Activated CD8-positive, alpha-beta memory T cell treated with anti-CD3 and anti-CD28 coated beads, Interleukin-2, amount 50 U/mL, for 1 hour (primary cell): ENCODE measurements around the gene MCU.
"Not testable (repeated sequence)": the region's sequence is repeated elsewhere in the genome, so short reads cannot be mapped to it uniquely, and the experiment has no call there.

Experiments
- DNase-seq: peaks from one replicate; pipeline ENCODE4 v3.0.0-alpha.2; 2020; ENCODE audit errors: extremely low read depth

Gene MCU

GRCh38 chr10:72687035-72687434 lies 4.9 kb upstream of the MCU start:
- DNase-seq = no peak

- DNase-seq = no peak
Observed at GRCh38 chr10:72688208-72688651, 3.7 kb upstream of the MCU start.

GRCh38 chr10:72689660-72690059 lies 2.3 kb upstream of the MCU start:
- DNase-seq = no peak

GRCh38 chr10:72690071-72690755 lies 1.7 kb upstream of the MCU start:
- DNase-seq = no peak

- DNase-seq = no peak
Observed at GRCh38 chr10:72691470-72691862, 477 bp upstream of the MCU start.

GRCh38 chr10:72692744-72692993 lies 726 bp downstream of the MCU start:
- DNase-seq = no peak

GRCh38 chr10:72692994-72693781 lies 1.2 kb downstream of the MCU start:
- no peak for DNase-seq

GRCh38 chr10:72694476-72695369 lies 2.8 kb downstream of the MCU start:
- no peak for DNase-seq

GRCh38 chr10:72695496-72695895 lies 3.6 kb downstream of the MCU start:
- DNase-seq = no peak

GRCh38 chr10:72697716-72698115 lies 5.8 kb downstream of the MCU start:
- DNase-seq = no peak

GRCh38 chr10:72702465-72702864 lies 10.5 kb downstream of the MCU start:
- DNase-seq = not testable (repeated sequence)

GRCh38 chr10:72702868-72703581 lies 11.1 kb downstream of the MCU start:
- DNase-seq = no peak

GRCh38 chr10:72704117-72704516 lies 12.2 kb downstream of the MCU start:
- DNase-seq = no peak

GRCh38 chr10:72709041-72709440 lies 17.1 kb downstream of the MCU start:
- DNase-seq = no peak

GRCh38 chr10:72712136-72712535 lies 20.2 kb downstream of the MCU start:
- DNase-seq = no peak

- DNase-seq = no peak
Observed at GRCh38 chr10:72719941-72720592, 28.1 kb downstream of the MCU start.

GRCh38 chr10:72720814-72721660 lies 29.1 kb downstream of the MCU start:
- no peak for DNase-seq

- no peak for DNase-seq
Observed at GRCh38 chr10:72727130-72727529, 35.2 kb downstream of the MCU start.

- DNase-seq = no peak
Observed at GRCh38 chr10:72728462-72728861, 36.5 kb downstream of the MCU start.

- no peak for DNase-seq
Observed at GRCh38 chr10:72729528-72729927, 37.6 kb downstream of the MCU start.
